HCT116 (cell line): ENCODE measurements around the gene ATP6V1G3. TPM values are rescaled to one million over a fixed set of nuclear protein-coding genes. Genes with fewer than 3 reads are reported as not detected.

Source experiments
- ATAC-seq: fragments of 200-7000 bp; cut with Tn5 transposase; 2 replicates; pipeline ENCODE4 v1.9.1; 2020; ENCODE audit warnings: mild to moderate bottlenecking, moderate library complexity
- BruUV-seq: library from RNA; stranded (reverse); fragments of 400-500 nt; replicated peaks from 2 replicates; lab custom pipeline; 2021; lab: Mats Ljungman, UMichigan
- CTCF ChIA-PET: fragments of 300-600 bp; sonication (Branson Sonifier 250); formaldehyde crosslinking; loops from one replicate; lab custom pipeline; 2021; ENCODE audit warnings: antibody characterized with exemption; lab: Charles Lee
- POLR2A ChIA-PET: fragments of 300-600, 350-600 bp; sonication (Branson Sonifier 250); formaldehyde crosslinking; loops from one replicate; lab custom pipeline; 2021; ENCODE audit warnings: antibody characterized with exemption; lab: Charles Lee
- RAD21 ChIA-PET, 2 experiments: fragments of 300-600 bp; sonication (Branson Sonifier 250); formaldehyde crosslinking; loops; one replicate each; lab custom pipeline; 2023; ENCODE audit warnings: low total read pairs in 2 of 2; ENCODE audit not compliant: uncharacterized antibody in 2 of 2, unreplicated experiment in 2 of 2, low non-redundant PET in 1 of 2; lab: Charles Lee
- DNase-seq: peaks from one replicate; pipeline ENCODE4 v3.0.0-alpha.2; 2010; ENCODE audit warnings: low read depth, low spot score
- H2AFZ ChIP-seq: fragments of 200-600 bp; shearing (Covaris generic), sonication (generic); 2 replicates; pipeline ENCODE4 v1.6.1; 2017; ENCODE audit warnings: low read depth, mixed run types, mixed read lengths, antibody characterized with exemption, low read length; ENCODE audit not compliant: poor library complexity, severe bottlenecking
- H3K27ac ChIP-seq: 2 replicates; pipeline ENCODE4 v1.5.1; 2012; ENCODE audit warnings: low read depth, low read length
- H3K27me3 ChIP-seq: fragments of 200-600 bp; sonication (generic); 2 replicates; pipeline ENCODE4 v1.6.1; 2016; ENCODE audit warnings: mixed run types, low read length, mixed read lengths; ENCODE audit not compliant: insufficient read depth
- H3K36me3 ChIP-seq, 2 experiments: fragments of 200-500 bp in 1 of 2; fragments of 200-600 bp in 1 of 2; sonication (Bioruptor generic) in 1 of 2; sonication (generic) in 1 of 2; 2 replicates each; pipeline versions ENCODE4 v1.5.1 to v1.6.1; 2014 to 2016; ENCODE audit warnings: low read length in 2 of 2, inconsistent platforms in 1 of 2, mixed read lengths in 1 of 2, mixed run types in 1 of 2; ENCODE audit not compliant: insufficient read depth in 2 of 2, control insufficient read depth in 1 of 2
- H3K4me1 ChIP-seq, 2 experiments: fragments of 200-600 bp in 1 of 2; sonication (generic) in 1 of 2; 2 replicates each; pipeline versions ENCODE4 v1.5.1 to v1.6.1; 2012 to 2017; ENCODE audit warnings: low read length in 2 of 2, inconsistent platforms in 1 of 2, mild to moderate bottlenecking in 1 of 2, mixed read lengths in 1 of 2, mixed run types in 1 of 2, moderate library complexity in 1 of 2; ENCODE audit not compliant: insufficient read depth in 2 of 2, control insufficient read depth in 1 of 2
- H3K4me2 ChIP-seq: fragments of 200-600 bp; sonication (generic); 2 replicates; pipeline ENCODE4 v1.6.1; 2017; ENCODE audit warnings: mixed run types, low read length, mixed read lengths
- H3K4me3 ChIP-seq, 2 experiments: fragments of 200-600 bp in 1 of 2; sonication (generic) in 1 of 2; replicated peaks in 1 of 2; 2 replicates each; pipeline ENCODE4 v1.5.1; 2011 to 2016; ENCODE audit warnings: low read length in 2 of 2, control low read depth in 1 of 2, low read depth in 1 of 2, mild to moderate bottlenecking in 1 of 2, mixed read lengths in 1 of 2, mixed run types in 1 of 2
- H3K79me2 ChIP-seq: fragments of 200-600 bp; sonication (generic); 2 replicates; pipeline ENCODE4 v1.6.1; 2017; ENCODE audit warnings: mild to moderate bottlenecking, mixed run types, low read length, moderate library complexity, mixed read lengths; ENCODE audit not compliant: insufficient read depth
- H3K9ac ChIP-seq: fragments of 200-600 bp; sonication (generic); 2 replicates; pipeline ENCODE4 v1.6.1; 2016; ENCODE audit warnings: low read length, mixed read lengths
- H3K9me2 ChIP-seq: fragments of 200-600 bp; sonication (generic), shearing (Covaris generic); 2 replicates; pipeline ENCODE4 v1.6.1; 2017; ENCODE audit warnings: mixed run types, mild to moderate bottlenecking, moderate library complexity; ENCODE audit not compliant: insufficient read depth
- H3K9me3 ChIP-seq, 2 experiments: fragments of 200-500 bp in 1 of 2; fragments of 200-600 bp in 1 of 2; sonication (Bioruptor generic) in 1 of 2; sonication (generic) in 1 of 2; 2 replicates each; pipeline ENCODE4 v1.6.1; 2014 to 2017; ENCODE audit warnings: low read length in 2 of 2, mixed read lengths in 2 of 2, inconsistent platforms in 1 of 2, low read depth in 1 of 2, mild to moderate bottlenecking in 1 of 2, mixed run types in 1 of 2, moderate library complexity in 1 of 2; ENCODE audit not compliant: control insufficient read depth in 1 of 2, insufficient read depth in 1 of 2
- H4K20me1 ChIP-seq: fragments of 200-600 bp; sonication (generic), shearing (Covaris generic); 2 replicates; pipeline ENCODE4 v1.6.1; 2017; ENCODE audit warnings: mixed run types, mild to moderate bottlenecking, moderate library complexity; ENCODE audit not compliant: insufficient read depth
- JUND ChIP-seq: IDR thresholded peaks from 2 replicates; pipeline ENCODE4 v1.6.1; 2012
- POLR2A ChIP-seq: IDR thresholded peaks from 2 replicates; pipeline ENCODE4 v1.7.0; 2011; ENCODE audit warnings: borderline replicate concordance; ENCODE audit not compliant: insufficient read depth, insufficient read length; ENCODE audit errors: extremely low read depth
- POLR2AphosphoS5 ChIP-seq: IDR thresholded peaks from 2 replicates; pipeline ENCODE4 v1.6.1; 2011; ENCODE audit warnings: mild to moderate bottlenecking, low read depth, low read length, moderate library complexity
- SP1 ChIP-seq: IDR thresholded peaks from 2 replicates; pipeline ENCODE4 v1.6.1; 2012; ENCODE audit warnings: low read depth
- intact Hi-C: fragments of 100-400 bp; cut with micrococcal nuclease; formaldehyde crosslinking; loops from 2 replicates; pipeline ENCODE4 v1.10.0; 2022
- total RNA-seq: library from RNA; stranded (reverse); gene quantifications from one replicate; pipeline ENCODE4 v1.2.1, GENCODE V29; 2021; ENCODE audit not compliant: unreplicated experiment
- TF ChIP-seq, protein P1 (sequence below): IDR thresholded peaks from 2 replicates; pipeline ENCODE4 v1.6.1; 2011; ENCODE audit warnings: mild to moderate bottlenecking, low read length, moderate library complexity; ENCODE audit not compliant: insufficient replicate concordance; ENCODE audit errors: extremely low read depth
- TF ChIP-seq, protein P2 (sequence below), 3 experiments: fragments of 200-600 bp in 1 of 3; sonication (generic) in 1 of 3; IDR thresholded peaks in 2 of 3; conservative IDR thresholded peaks in 1 of 3; 2 replicates each; pipeline ENCODE4 v1.5.1; 2012 to 2017; ENCODE audit warnings: low read depth in 2 of 3, low read length in 2 of 3, antibody characterized with exemption in 1 of 3, borderline replicate concordance in 1 of 3, control low read depth in 1 of 3, mild to moderate bottlenecking in 1 of 3, mixed read lengths in 1 of 3, mixed run types in 1 of 3, moderate library complexity in 1 of 3; ENCODE audit not compliant: insufficient read depth in 1 of 3

ATP6V1G3 gene
- total RNA-seq, 1 experiment from 2014 or later, result not detected

DNA sequence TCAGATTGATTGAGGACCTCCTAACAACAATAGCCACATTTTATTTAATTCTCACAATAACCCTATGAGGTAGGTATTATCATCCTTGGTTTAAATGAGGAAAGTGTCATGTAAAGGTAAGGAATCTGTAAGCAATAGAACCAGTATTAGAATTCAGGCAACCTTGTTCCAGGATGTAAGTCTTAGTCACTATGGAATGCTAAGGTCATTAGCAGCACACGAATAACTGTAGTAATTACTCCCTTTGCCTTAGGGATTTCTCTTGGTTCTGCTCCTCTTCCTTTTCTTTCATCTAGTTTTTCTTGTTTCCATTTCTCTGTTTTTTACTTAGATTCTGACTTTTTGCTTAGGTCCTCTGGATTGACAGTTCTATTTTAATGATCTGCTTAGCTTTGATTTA is 23.1 kb upstream of the ATP6V1G3 start:
- TF ChIP-seq JUND, result no peak
- TF ChIP-seq, protein P1, sequence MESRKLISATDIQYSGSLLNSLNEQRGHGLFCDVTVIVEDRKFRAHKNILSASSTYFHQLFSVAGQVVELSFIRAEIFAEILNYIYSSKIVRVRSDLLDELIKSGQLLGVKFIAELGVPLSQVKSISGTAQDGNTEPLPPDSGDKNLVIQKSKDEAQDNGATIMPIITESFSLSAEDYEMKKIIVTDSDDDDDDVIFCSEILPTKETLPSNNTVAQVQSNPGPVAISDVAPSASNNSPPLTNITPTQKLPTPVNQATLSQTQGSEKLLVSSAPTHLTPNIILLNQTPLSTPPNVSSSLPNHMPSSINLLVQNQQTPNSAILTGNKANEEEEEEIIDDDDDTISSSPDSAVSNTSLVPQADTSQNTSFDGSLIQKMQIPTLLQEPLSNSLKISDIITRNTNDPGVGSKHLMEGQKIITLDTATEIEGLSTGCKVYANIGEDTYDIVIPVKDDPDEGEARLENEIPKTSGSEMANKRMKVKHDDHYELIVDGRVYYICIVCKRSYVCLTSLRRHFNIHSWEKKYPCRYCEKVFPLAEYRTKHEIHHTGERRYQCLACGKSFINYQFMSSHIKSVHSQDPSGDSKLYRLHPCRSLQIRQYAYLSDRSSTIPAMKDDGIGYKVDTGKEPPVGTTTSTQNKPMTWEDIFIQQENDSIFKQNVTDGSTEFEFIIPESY, result no peak
- no peak for TF ChIP-seq POLR2AphosphoS5
- TF ChIP-seq, protein P2, sequence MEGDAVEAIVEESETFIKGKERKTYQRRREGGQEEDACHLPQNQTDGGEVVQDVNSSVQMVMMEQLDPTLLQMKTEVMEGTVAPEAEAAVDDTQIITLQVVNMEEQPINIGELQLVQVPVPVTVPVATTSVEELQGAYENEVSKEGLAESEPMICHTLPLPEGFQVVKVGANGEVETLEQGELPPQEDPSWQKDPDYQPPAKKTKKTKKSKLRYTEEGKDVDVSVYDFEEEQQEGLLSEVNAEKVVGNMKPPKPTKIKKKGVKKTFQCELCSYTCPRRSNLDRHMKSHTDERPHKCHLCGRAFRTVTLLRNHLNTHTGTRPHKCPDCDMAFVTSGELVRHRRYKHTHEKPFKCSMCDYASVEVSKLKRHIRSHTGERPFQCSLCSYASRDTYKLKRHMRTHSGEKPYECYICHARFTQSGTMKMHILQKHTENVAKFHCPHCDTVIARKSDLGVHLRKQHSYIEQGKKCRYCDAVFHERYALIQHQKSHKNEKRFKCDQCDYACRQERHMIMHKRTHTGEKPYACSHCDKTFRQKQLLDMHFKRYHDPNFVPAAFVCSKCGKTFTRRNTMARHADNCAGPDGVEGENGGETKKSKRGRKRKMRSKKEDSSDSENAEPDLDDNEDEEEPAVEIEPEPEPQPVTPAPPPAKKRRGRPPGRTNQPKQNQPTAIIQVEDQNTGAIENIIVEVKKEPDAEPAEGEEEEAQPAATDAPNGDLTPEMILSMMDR (IDR thresholded peaks at IDR 0.05 in 2 of 3, conservative IDR thresholded peaks at IDR 0.05 in 1 of 3; ENCODE audit: borderline replicate concordance in 1 of 3, insufficient read depth in 1 of 3, low read depth in 2 of 3, low read length in 2 of 3), result no peak
- no peak for TF ChIP-seq POLR2A
- no peak for TF ChIP-seq SP1
- Histone ChIP-seq H3K9me2 (no peaks in the 10 kb centered on the region), H4K20me1 (no peaks in the 10 kb centered on the region), H3K9ac (no peak overlapping the region), H3K9me3 (no peaks in the 10 kb centered on the region), H3K4me3 (no peak overlapping the region), H3K79me2 (no peaks in the 10 kb centered on the region), H3K36me3 (no peaks in the 10 kb centered on the region), H3K27ac (no peak overlapping the region), H3K4me1 (no peaks in the 10 kb centered on the region), H3K4me2 (no peak overlapping the region), H3K27me3 (no peaks in the 10 kb centered on the region), H2AFZ (no peak overlapping the region)
- intact Hi-C loops, result no loop called here
- no TSS peak for BruUV-seq
- ATAC-seq, result no peak
- CTCF ChIA-PET, result no interaction called here
- DNase-seq, result no peak
- POLR2A ChIA-PET, result no interaction called here
- RAD21 ChIA-PET, result no interaction called here
